ENCODE data around the gene MYO15A.

Gene MYO15A

GRCh38 chr17:18132711-18133110, 24.2 kb downstream of the MYO15A start:
- no peak for DNase-seq

- DNase-seq: no peak
Measured at GRCh38 chr17:18136357-18136756, 27.8 kb downstream of the MYO15A start.

- DNase-seq: no peak
Measured at GRCh38 chr17:18138065-18138749, 29.7 kb downstream of the MYO15A start.

- no peak for DNase-seq
Measured at GRCh38 chr17:18139092-18139491, 30.5 kb downstream of the MYO15A start.

- no peak for DNase-seq
Measured at GRCh38 chr17:18139498-18139897, 30.9 kb downstream of the MYO15A start.

GRCh38 chr17:18139949-18140348, 31.4 kb downstream of the MYO15A start:
- no peak for DNase-seq

GRCh38 chr17:18140648-18141047, 32.1 kb downstream of the MYO15A start:
- no peak for DNase-seq

GRCh38 chr17:18141210-18141803, 32.8 kb downstream of the MYO15A start:
- DNase-seq: peak; percentile 7 to 37

GRCh38 chr17:18142417-18142816, 33.9 kb downstream of the MYO15A start:
- no peak for DNase-seq

GRCh38 chr17:18143044-18143936, 34.7 kb downstream of the MYO15A start:
- no peak for DNase-seq

- no peak for DNase-seq
Measured at GRCh38 chr17:18144261-18144660, 35.7 kb downstream of the MYO15A start.

GRCh38 chr17:18144855-18145254, 36.3 kb downstream of the MYO15A start:
- no peak for DNase-seq

GRCh38 chr17:18145811-18146210, 37.3 kb downstream of the MYO15A start:
- no peak for DNase-seq

- no peak for DNase-seq
Measured at GRCh38 chr17:18146259-18146658, 37.7 kb downstream of the MYO15A start.

GRCh38 chr17:18146980-18147379, 38.4 kb downstream of the MYO15A start:
- no peak for DNase-seq

GRCh38 chr17:18148586-18148985, 40.0 kb downstream of the MYO15A start:
- DNase-seq: no peak

- DNase-seq: no peak
Measured at GRCh38 chr17:18151290-18151689, 42.7 kb downstream of the MYO15A start.

- no peak for DNase-seq
Measured at GRCh38 chr17:18155179-18155578, 46.6 kb downstream of the MYO15A start.

GRCh38 chr17:18156171-18156975, 47.8 kb downstream of the MYO15A start:
- no peak for DNase-seq

- no peak for DNase-seq
Measured at GRCh38 chr17:18156976-18157280, 48.4 kb downstream of the MYO15A start.

GRCh38 chr17:18157354-18157985, 48.9 kb downstream of the MYO15A start:
- no peak for DNase-seq

GRCh38 chr17:18158022-18158600, 49.6 kb downstream of the MYO15A start:
- DNase-seq: peak; percentile 57 to 78
